Measurements from ENCODE around the gene CFAP100.

The CFAP100 gene

DNA sequence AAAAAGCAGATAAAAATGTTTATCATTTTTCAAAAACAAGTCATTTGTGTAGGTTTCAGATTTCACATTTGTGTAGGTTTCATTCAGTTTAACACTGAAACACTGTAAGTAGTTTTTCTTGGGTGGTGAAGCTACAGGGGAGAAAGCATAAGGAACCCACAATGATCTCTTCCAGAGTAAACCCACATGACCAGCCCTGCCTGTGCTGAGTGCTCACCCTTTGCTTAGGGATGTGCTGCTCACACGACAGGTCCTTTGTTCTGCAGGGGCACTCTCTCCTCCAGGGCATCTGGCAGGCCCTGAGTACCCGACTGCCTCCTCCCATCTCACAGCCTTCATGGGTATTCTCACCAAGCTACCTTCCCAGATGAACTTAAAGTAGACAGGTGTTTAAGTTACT lies 52.1 kb downstream of the CFAP100 start:
- no peak for ATAC-seq

DNA sequence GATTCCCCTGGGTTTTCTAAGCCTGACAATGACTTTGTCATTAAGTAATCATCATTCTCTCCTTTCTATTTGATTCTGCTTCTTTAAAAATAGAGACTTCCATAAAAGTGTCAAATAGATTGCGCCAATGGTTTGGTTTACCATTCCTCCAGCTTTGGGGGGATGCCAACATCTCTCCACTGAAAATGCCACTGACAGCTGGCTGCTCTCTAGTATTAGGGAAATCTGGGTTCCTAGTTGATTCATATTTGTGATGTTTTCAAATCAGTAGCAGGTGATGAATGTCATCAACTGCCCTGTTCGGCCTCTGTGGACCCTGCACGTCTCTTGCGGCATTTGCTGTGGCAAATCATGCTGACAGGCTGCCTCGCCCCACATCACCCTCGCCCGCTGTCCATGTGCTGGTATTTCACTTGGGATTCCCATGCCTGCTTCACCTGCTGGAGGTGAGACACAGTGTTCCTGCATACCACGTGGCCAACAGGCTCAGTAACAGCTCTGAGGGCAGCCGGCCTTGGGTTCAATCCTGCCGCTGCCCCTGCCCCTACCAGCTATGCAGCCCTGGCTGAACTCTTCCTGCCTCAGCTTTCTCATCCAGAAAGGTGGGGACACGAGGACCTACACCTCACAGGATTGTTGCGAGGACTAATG lies 52.9 kb downstream of the CFAP100 start:
- ATAC-seq: no peak

DNA sequence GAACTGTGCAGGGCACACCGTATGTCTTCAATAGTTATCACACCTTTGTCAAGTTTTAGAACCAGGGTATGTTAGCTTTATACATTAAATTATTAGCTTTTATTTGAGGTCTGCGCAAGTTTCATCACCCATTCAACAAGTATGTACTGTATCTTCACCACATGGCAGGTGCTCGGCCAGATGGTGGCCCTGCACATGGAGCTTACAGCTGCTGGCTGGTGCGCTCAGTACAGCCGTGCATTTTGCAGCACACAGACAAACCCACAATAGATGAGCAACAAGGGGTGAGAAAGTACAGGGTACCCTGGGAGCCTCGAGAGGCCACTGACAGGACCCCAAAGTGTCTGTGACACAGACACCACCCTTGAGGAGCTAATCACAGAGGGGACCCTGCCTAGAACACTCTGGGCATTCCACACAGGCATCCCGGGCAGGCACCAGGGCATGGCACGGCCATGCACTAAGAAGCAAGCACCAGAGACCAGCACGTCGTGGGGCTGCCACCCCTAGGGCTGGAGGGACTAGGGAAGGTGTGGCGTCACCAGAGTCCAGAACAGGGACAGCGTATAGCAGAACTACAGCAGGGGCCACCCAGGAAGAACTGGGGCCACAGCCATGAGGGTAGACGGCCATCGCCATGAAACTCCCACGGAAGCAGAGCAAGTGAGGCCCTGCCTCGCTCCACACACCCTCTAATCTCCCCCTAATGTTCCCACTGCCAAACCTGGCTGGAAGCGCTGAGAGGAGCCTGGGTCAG lies 53.6 kb downstream of the CFAP100 start:
- no peak for ATAC-seq

DNA sequence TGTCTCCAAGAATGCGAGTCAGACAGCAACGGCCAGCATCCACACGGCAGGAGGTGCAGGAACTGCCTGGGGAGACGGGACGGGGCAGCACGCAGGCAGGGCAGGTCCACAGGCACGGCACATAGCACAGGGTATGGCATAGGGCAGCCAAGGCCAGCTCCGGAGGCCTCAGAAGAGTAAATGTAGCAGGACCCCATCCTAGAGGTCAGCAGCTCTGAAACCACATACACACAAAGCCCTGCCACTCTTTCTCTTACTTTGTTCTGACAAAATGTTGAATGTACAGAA lies 54.1 kb downstream of the CFAP100 start:
- no peak for ATAC-seq

DNA sequence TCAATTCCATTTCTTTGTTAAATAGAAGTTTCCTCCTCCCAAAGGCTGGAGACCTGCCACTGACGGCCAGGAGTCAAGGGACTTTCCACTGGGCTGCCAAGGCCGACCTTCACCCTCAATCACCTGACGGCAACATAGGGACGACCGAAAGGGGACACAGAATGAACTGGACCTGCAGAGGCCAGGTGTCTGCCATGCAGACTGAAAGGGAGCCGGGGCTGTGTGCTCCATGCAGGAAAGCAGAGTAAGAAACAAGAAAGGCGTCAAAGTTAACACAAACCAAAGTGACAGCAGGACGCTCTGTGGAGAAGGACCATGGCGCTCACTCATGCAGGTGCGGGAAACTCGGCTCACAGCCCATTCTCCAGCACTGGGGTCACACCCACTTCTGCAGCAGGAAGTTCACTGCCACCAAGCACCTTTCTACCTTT lies 54.9 kb downstream of the CFAP100 start:
- no peak for ATAC-seq

DNA sequence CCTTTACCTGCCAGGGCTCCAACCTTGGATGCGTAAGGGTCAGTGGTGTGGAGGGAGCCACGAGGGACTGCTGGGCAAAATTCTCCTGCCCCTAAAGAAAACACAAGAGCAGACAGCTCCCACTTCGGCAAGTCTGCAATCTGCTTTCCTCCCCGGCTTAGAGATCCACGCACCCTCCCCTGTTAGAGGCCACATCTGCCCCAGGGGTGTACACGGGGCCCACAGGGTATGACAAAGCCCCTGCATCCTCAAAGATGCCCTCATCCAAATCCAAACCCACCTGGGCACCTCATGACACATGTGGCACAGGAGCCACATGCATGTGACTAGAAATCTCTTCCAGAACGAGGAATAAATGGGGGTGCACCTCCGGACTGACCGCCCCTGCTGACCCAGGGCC lies 55.5 kb downstream of the CFAP100 start:
- ATAC-seq: no peak

DNA sequence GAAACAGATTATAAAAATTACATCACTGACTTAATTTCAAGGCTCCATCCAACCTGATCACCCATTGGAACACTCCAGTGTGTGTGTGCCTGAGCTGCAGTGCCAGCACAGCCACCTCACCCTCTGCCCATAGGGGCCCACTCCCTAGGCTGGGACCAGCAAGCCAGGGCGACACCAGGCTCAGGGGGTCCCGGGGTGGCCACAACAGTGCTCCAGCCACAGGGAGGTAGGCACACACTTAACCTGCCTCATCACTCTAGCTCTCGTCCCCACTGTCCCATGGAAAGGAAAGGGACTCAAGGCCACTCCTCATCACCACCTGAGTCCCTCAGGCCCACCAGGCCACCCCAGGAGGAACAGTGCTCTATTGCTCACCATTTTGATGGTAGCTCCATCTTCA lies 56.0 kb downstream of the CFAP100 start:
- no peak for ATAC-seq

DNA sequence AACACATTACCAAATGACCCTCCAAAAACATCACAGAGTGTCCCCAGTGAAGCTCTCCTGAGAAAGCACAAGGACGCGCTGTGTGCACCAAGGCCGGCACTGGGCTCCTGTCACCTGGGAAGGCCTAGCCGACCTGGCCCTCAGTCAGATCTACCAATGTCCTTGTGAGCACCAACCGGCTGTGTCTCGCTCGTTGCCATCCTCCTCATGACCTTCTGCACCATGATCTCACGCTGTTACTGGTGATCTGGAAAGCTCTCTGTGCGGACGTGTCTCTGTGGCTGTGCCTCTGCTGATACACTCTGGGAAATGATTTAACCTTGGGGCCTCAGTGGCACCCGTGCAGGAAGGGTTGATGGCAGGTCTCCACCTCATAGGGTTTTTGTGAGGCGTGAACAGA lies 56.8 kb downstream of the CFAP100 start:
- ATAC-seq: no peak

DNA sequence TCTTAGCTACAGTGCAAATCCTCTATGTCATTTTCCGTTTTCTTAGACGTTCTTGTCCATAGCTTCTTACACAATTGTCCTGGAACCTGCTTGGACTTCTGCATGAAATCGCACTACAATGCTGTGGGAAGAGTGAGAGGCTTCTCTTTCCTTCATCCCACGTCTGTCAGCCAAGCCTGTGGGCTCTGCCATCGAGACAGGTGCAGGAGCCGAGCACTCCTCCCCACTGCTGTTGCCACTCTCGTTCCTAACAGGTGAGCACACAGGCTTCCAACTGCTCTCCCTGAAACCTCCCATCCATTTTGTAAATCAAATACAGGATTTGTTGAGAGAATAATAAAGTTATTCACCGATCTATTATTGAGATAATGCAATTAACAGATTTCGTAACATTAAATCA lies 57.5 kb downstream of the CFAP100 start:
- ATAC-seq: no peak

DNA sequence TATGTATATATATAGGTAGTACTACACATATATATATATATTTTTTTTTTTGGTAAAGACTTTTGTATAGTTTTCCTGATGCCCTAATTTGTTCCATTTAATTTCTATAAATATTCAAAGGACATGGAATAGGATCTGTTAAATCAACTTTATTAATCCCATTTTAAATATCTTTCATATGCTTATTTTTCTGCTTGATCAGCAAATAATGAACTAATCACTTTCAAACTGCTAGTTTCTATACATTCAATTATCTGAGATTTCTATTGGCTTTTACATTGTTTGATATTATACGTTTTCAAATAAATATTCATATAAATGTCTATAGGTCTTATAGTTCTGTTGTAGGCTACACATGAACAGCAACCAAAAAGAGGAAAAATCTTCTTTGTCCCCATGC lies 59.3 kb downstream of the CFAP100 start:
- ATAC-seq: no peak

DNA sequence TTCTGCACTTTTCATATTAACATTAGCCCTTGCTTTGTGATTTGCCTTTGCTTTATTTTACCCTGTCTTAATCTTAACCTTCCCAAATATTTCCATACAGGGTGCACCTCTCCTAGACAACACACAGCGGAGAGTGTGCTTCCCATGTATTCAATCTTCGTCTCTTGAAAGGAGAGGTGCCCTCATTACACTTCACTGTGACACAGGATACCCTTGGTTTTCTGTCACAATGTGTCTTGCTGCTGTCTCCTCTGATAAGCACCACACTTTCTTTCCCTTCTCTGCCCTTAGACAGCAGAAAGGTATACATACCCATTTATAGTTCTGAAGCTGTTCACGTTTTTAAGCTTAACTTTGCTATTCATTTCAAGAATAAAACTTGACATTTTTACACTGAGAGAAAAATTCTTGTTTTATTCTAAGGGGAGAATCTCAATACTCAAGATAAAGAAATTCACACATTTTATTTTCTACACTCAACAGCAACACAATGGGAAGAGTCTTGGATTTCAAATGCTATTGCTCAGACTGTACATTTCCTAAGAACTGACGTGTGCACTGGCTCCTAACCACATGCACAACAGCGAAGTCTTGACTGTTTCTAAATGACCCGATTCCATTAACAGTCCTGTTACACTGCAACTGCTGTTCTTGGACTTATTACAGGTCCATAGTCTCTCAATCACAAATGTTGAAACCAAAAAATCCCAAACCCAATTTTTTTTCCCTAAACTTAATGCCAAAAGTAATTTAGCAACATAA lies 59.9 kb downstream of the CFAP100 start:
- ATAC-seq: no peak

DNA sequence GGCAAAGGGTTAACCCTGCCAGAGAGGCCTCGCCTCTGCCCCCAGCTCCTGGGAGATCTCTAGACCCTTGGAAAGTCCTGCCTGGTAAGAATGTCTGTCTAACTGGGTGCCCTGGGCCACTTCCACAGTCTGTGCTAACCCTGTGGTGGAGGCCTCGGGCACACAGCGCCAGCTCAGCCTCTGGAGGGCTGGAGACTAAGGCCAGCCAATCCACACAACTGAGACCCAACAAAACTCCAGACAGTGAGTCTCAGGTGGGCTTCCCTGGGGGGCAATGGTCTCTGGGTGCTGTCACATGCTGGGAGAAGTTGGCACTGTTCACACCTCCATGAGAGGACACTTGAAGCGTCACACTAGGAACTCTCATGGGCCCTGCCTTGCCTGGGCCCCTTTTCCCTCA lies 61.5 kb downstream of the CFAP100 start:
- ATAC-seq: no peak

DNA sequence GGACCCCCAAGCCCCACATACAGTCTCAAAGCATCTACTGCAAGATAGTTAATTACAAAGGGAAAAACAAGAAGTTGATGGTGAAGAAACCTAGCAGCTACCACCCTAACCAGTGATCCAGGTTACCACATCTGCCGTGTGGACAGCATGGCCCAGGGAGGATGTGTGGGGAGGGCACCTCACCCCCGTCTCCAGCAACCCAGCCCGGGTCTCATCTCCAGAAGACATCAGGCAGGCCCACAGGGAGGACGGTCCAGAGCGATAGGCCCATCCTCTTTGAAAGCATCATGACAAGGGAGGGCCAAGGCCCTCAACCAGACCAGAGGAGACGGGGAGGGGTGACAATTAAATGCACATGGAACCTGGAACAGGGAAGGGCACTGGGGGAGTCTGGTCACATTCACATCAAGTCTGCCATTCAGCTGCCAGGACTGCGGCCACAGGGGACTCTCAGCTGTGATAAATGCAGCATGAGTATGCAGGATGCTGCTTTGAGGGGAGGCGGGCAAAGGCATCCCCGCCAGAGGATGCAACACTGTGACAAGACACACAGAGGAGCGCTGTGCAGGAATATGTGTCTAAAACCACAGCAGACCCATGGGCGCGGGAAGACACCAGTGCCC lies 62.2 kb downstream of the CFAP100 start:
- ATAC-seq: no peak

DNA sequence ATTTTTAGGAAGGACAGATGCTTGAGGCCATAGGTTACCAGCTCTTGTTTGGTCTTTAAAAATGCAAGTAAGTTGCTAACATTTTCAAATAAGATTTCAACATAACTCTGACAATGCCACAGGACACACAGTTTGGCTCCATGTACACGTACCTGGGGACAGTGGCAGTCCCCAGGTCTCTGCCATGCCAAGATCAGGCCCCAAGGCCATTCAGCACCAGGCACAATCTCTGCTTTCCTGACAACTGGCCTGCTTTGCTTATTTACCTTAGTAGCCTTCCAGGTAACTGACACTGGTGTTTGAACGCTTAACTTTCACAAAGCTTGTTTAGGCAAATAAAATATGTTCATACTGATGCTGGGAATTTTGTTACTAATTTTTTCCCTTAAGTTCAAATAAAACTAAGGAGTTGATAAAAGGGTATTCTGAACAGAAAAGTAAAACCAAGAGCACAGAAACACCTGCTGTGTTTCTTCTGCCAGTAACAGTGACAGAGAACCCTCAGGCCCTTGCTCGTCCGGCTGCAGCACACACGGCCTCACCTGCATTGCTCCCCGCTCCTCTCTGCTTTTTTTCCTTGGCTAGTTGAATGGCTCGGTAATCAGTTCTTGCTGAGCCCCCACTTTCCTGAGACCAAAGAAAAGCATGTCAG lies 64.5 kb downstream of the CFAP100 start:
- no peak for ATAC-seq

DNA sequence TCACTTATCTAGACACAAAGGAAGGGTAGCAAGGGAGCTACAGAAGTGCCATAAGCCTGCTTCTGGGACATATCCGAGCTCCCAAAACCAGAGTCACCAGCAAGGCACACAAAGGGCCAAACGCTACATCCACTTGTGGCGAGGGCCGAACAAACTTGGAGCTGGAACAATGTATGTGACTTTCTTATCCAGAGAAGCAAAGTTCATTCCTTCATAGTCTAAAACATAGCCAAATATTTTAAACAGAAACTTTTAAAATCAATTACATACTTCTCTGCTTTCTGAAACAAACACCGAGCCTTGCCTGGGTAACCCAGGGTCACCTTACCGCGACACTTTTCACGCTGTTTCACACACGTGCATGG lies 65.0 kb downstream of the CFAP100 start:
- ATAC-seq: no peak

DNA sequence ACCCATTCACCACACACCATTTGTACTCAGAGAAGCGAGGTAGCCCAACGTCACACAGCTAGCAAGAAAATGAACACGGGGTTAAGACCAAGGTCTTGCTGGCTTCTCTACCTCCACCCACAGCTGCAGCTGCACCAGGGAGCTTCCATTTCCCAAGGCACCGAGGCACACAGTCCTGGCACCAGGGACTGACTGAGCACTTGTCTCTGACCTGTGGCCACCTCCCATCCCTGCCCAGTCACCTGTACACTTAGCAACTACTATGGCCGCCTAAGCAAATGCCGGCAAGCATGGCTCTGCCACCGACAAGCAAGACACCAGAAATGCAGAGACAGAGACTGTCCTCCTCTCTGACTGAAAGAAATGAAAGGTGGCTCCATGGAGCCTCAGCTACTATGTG lies 65.7 kb downstream of the CFAP100 start:
- ATAC-seq: no peak

DNA sequence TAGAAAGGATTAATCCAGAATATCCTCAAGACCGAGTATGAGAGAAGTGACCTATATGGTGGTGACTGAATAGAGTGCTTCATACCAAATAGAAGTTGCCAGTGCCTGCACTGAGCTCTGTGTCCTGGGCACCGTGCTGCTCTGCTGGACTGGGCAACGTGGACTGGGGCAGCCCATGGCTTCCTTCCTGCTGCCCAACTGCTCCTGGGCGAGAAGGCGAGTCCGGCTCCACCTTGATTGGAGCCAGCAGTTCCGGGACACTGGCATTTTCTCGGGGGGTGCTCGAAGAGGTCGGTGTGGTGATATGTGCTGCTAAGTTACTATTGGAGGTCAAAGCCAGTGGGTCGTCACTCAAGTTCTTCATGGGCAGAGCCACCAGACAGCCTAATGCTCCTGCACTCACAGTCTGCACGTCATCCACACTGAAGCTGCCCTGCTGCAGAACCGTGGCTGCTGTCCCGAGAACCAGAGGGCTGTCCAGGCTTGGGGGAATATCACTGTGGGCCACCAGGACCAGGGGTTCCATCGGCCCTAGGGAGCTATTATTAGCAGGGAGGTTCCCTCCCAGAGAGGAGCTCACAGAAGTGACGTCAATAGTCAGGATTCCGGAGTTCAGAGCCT lies 66.9 kb downstream of the CFAP100 start:
- ATAC-seq: no peak

DNA sequence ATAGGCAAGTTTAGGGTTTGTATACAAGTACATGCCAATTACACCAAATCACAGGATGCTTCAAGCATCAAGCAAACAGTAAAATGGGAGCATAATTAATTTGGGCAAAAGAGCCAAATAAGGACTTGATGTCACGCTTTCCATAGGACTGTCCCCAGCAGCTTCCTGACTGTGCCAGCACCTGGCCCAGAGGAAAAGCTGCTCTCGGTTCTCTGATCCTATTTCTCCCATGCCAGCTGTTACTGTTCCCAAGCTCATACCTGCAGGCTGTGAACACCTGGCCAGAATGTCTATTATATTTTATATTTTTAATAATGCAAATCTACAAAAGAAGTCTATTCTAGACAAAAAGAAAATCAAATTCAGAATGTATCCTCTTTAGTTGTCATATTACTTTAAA lies 68.8 kb downstream of the CFAP100 start:
- no peak for ATAC-seq

DNA sequence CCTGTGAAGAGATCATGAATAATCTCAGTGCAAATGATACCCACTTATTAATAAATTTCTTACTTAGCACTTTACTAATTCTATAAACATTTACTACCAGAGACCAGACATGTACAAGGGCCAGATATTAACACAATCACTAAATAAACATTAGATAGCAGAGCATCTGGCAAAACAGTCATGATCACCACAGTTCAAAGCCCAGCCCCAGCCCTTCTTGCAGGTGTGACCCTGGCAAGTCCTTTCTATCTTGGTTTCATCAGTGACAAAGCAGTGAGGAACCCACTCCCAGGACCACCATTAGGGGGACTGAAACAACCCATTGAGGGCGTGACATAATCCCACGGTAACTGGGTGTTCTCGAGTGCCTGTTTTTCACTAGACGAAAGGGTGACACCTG lies 69.4 kb downstream of the CFAP100 start:
- ATAC-seq: no peak

DNA sequence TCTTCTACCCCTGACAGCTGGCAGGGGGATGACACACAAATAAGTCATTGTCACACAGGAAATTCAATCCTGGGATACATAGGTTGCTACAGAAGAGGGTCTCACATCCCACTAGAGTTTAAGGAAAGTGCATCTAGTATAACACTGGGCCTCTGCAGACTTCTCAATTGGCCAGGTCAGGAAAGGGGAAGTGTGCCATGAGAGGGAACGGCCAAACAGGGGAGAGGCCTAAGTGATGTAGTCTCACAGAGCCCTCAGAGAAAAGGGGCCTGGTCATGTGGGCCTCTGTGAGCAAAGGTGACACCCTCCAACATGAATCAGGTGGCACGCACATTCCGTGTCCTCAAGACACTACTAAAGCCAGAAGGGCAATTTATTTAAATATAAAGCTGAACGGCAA lies 69.8 kb downstream of the CFAP100 start:
- no peak for ATAC-seq

DNA sequence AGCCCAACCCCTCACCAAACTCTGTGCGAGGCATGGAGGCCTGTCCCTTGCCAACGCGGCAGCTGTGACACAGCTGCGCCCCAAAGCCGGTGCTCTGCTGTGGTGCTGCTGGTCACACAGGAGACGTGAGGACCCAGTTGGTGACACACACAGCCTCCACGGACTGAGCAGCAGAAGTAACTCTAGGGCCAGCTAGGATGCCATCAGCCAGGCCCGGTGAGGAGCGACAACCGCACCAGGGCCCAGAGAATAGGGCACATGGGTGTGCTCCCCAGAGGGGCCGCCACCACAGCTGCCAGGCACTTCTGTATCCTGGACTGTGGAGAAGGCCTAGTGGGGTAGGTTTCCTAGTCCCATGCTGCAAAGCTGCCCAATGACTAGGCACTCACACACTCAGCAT lies 70.3 kb downstream of the CFAP100 start:
- no peak for ATAC-seq

DNA sequence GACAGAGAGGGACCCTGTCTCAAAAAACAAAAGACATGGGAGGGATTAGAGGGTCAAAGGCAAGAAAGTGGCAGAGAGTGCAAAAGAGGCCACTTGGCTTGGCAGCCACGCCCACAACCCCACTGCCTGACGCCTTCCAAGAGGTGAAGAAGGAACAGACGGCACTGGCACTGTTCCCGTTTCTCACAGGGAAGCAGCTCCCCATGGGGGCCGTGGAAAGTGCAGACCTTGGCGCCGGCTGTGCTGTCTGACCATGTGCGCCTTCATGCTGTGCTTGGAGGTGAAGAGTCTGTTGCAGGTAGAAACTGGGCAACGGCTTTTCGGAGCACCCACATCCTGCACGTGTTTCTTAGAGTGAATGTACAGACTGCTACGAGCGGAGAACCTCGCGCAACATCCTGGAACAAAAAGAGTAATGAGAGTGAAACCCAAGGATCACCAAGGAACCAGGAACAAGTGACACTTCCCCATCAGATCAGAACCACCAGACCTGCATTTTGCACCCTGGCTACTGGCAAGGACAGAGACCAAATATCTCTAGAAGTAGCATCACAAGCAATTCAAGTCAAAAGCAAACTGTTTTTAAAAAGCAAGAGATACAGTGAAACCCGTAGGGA lies 71.3 kb downstream of the CFAP100 start:
- no peak for ATAC-seq

All from activated CD4-positive, CD25-positive, alpha-beta regulatory T cell treated with anti-CD3 and anti-CD28 coated beads, Interleukin-2, amount 50 U/mL, for 24 hours (primary cell).